A549 (cell line): ENCODE results near the gene HSPB1. TPM values are rescaled to one million over a fixed set of nuclear protein-coding genes. Genes with fewer than 3 reads are reported as not detected.
"Not testable (repeated sequence)": the region's sequence is repeated elsewhere in the genome, so short reads cannot be mapped to it uniquely, and the experiment has no call there.

Source experiments
- ATAC-seq, 2 experiments: fragments of 200-7000 bp in 1 of 2; fragments of >200 bp in 1 of 2; cut with Nextera tagmentation in 1 of 2; cut with Tn5 transposase in 1 of 2; 3 replicates each; pipeline versions ENCODE4 v1.8.0 to v1.9.1; 2018 to 2020; ENCODE audit warnings: mild to moderate bottlenecking in 1 of 2, moderate library complexity in 1 of 2
- CTCF ChIA-PET: fragments of 300-600 bp; sonication (Branson Sonifier 250); formaldehyde crosslinking; extraction: SDS; loops from one replicate; lab custom pipeline; 2021; ENCODE audit warnings: antibody characterized with exemption, inconsistent platforms; lab: Yijun Ruan, JAX
- POLR2A ChIA-PET: fragments of 350-600 bp; formaldehyde crosslinking; extraction: SDS; loops from one replicate; lab custom pipeline; 2021; ENCODE audit warnings: antibody characterized with exemption, inconsistent platforms; lab: Yijun Ruan, JAX
- DNase-seq, 2 experiments: peaks; one replicate each; pipeline versions ENCODE4 v3.0.0 to v3.0.0-alpha.2; 2011 to 2016; ENCODE audit warnings: low read depth in 1 of 2, low spot score in 1 of 2
- FAIRE-seq: peaks from 2 replicates; lab custom pipeline; 2011; peaks lifted over from hg19 to GRCh38; lab: Jason Lieb, UNC
- H3K27ac ChIP-seq, 2 experiments: fragments of >200 bp; sonication (Bioruptor Twin); formaldehyde crosslinking; 3 replicates each; pipeline ENCODE4 v1.5.1; 2016 to 2017
- H3K4me1 ChIP-seq: fragments of >200 bp; sonication (Bioruptor Twin); formaldehyde crosslinking; 3 replicates; pipeline ENCODE4 v1.6.1; 2016
- H3K4me2 ChIP-seq: fragments of >200 bp; sonication (Bioruptor Twin); formaldehyde crosslinking; 3 replicates; pipeline ENCODE4 v1.6.1; 2016
- H3K4me3 ChIP-seq: fragments of >200 bp; sonication (Bioruptor Twin); formaldehyde crosslinking; 3 replicates; pipeline ENCODE4 v1.5.1; 2016
- H3K9me3 ChIP-seq: fragments of >200 bp; sonication (Bioruptor Twin); formaldehyde crosslinking; 3 replicates; pipeline ENCODE4 v1.6.1; 2016
- CEBPB ChIP-seq, 2 experiments: fragments of >200 bp in 1 of 2; sonication (Bioruptor Twin) in 1 of 2; formaldehyde crosslinking in 1 of 2; IDR thresholded peaks; 2 replicates each; pipeline ENCODE4 v1.6.1; 2012 to 2016
- EHF ChIP-seq: fragments of 250-450 bp; sonication (Bioruptor Pico); IDR thresholded peaks from 2 replicates; pipeline ENCODE4 v1.5.0; 2020; ENCODE audit warnings: mild to moderate bottlenecking
- EHMT2 ChIP-seq: fragments of 200-600 bp; sonication (generic); IDR thresholded peaks from 2 replicates; pipeline ENCODE4 v1.6.1; 2016; ENCODE audit warnings: antibody characterized with exemption, low read depth, mild to moderate bottlenecking, moderate library complexity
- EP300 ChIP-seq, 2 experiments: fragments of >200 bp; sonication (Bioruptor Twin); formaldehyde crosslinking; IDR thresholded peaks; 2 replicates in 1 of 2; 3 replicates in 1 of 2; pipeline ENCODE4 v1.6.1; 2016 to 2017
- HEYL ChIP-seq: fragments of 250-450 bp; sonication (Bioruptor Pico); IDR thresholded peaks from 2 replicates; pipeline ENCODE4 v1.8.0; 2021; ENCODE audit warnings: mild to moderate bottlenecking, moderate library complexity
- HOXB5 ChIP-seq: fragments of 250-450 bp; sonication (Bioruptor Pico); IDR thresholded peaks from 2 replicates; pipeline ENCODE4 v1.5.0; 2020; ENCODE audit warnings: mild to moderate bottlenecking, moderate library complexity
- KDM1A ChIP-seq: fragments of 200-600 bp; sonication (generic); IDR thresholded peaks from 2 replicates; pipeline ENCODE4 v1.6.1; 2016; ENCODE audit warnings: low read depth, mild to moderate bottlenecking
- NR3C1 ChIP-seq: fragments of >200 bp; sonication (Bioruptor Twin); formaldehyde crosslinking; IDR thresholded peaks from 3 replicates; pipeline ENCODE4 v1.6.1; 2017
- PHF8 ChIP-seq: fragments of 200-600 bp; sonication (generic); IDR thresholded peaks from 2 replicates; pipeline ENCODE4 v1.6.1; 2016; ENCODE audit warnings: low read depth, mild to moderate bottlenecking, antibody characterized with exemption, moderate library complexity, borderline replicate concordance
- RAD21 ChIP-seq, 2 experiments: fragments of >200 bp in 1 of 2; sonication (Bioruptor Twin) in 1 of 2; formaldehyde crosslinking in 1 of 2; IDR thresholded peaks in 1 of 2; conservative IDR thresholded peaks in 1 of 2; 2 replicates in 1 of 2; 3 replicates in 1 of 2; pipeline ENCODE4 v1.6.1; 2012 to 2018; ENCODE audit warnings: inconsistent platforms in 1 of 2
- RNF2 ChIP-seq: fragments of 200-600 bp; sonication (generic); IDR thresholded peaks from 2 replicates; pipeline ENCODE4 v1.6.1; 2016; ENCODE audit warnings: low read depth, mild to moderate bottlenecking, antibody characterized with exemption, moderate library complexity, borderline replicate concordance
- SMC3 ChIP-seq: fragments of >200 bp; sonication (Bioruptor Twin); formaldehyde crosslinking; IDR thresholded peaks from 3 replicates; pipeline ENCODE4 v1.6.1; 2018; ENCODE audit warnings: inconsistent platforms
- SREBF2 ChIP-seq: fragments of 450-650 bp; IDR thresholded peaks from 2 replicates; pipeline ENCODE4 v1.6.1; 2014; ENCODE audit warnings: mild to moderate bottlenecking, moderate library complexity
- TFCP2L1 ChIP-seq: fragments of 250-450 bp; sonication (Bioruptor Pico); IDR thresholded peaks from 2 replicates; pipeline ENCODE4 v1.5.0; 2021; ENCODE audit warnings: mild to moderate bottlenecking
- ZSCAN20 ChIP-seq: fragments of 250-450 bp; sonication (Bioruptor Pico); IDR thresholded peaks from 2 replicates; pipeline ENCODE4 v1.8.0; 2022; ENCODE audit warnings: mild to moderate bottlenecking, moderate library complexity
- WGBS: methylation state at CpG from one replicate; pipeline ENCODE4 v1.1.6; 2017; ENCODE audit errors: missing lambda C conversion rate; 5-methylcytosine and 5-hydroxymethylcytosine counted together
- polyA plus RNA-seq, 4 experiments: library from polyadenylated mRNA; depleted of rRNA in 3 of 4; stranded (reverse); fragments of >200 nt; fragmentation: RNase III in 1 of 4; extraction: RNeasy Plus Mini Kit Qiagen cat#74134 plus additional on column Dnase treatment in 1 of 4; gene quantifications; 2 replicates in 3 of 4; 3 replicates in 1 of 4; pipeline ENCODE4 v1.2.3, GENCODE V29; 2011 to 2017
- TF ChIP-seq, protein P1 (sequence below): fragments of 200-600 bp; sonication (generic); IDR thresholded peaks from 2 replicates; pipeline ENCODE4 v1.6.1; 2016; ENCODE audit warnings: antibody characterized with exemption, mild to moderate bottlenecking, moderate library complexity
- TF ChIP-seq, protein P2 (sequence below): fragments of 150-350 bp; IDR thresholded peaks from 2 replicates; pipeline ENCODE4 v1.6.1; 2014; ENCODE audit warnings: low read depth, mild to moderate bottlenecking, low read length
- TF ChIP-seq, protein P3 (sequence below): IDR thresholded peaks from 2 replicates; pipeline ENCODE4 v1.6.1; 2012
- TF ChIP-seq, protein P4 (sequence below): IDR thresholded peaks from 2 replicates; pipeline ENCODE4 v1.6.1; 2012

HSPB1 gene
- polyA plus RNA-seq, 2 of the 4 experiments (the other 2 are of a cell fraction), result 209 to 620 TPM

DNA sequence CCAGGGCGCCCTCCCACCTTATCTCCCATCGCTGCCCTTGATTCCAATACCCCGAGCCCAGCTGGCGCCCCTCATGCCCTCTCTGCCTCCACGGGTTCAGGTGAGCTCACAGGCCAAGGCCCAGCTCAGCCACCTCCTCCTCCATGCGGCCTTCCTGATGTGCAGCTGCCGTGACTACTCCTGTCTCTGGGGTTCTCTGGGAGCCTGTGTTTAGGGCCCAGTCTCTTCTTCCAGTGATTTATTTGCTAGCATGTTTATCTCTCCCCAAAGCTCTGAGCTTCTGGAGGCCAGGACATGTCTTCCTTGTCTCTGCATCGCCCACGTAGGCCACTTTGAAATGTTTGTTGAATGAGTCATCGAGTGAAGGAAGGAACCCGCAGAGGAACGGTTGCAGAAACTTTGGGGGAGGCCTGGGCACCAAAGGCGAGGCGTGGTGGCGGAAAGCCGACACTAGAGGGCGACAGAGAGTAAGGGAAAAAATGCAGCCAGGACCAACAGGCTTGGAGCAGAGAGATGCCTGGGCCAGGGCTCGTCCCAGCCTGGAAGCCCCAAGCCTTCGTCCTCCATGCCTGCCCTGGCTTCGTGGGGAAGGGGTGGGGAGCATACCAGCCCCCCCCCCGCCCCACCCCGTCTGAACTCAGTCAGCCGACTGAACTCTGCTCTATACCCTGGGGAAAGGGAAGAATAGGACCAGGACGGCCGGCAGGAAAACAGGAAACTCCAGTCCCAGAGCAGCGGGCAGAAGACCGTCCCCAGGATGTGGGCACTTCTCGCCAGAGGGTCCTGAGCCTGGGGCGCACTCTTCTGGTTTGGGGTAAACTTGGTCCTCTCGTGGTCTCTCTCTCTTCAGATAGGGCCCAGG is 10.9 kb upstream of the HSPB1 start (continued):
- TF ChIP-seq RAD21 (conservative IDR thresholded peaks at IDR 0.05 in 1 of 2, IDR thresholded peaks at IDR 0.05 in 1 of 2) (peak; percentile 96 to 98), EP300 (IDR thresholded peaks at IDR 0.05) (no peak), HOXB5 (CRISPR knock-in tag) (no peak; the same call in 1 of the 2 replicates), HEYL (CRISPR knock-in tag) (no peak), SMC3 (peak; percentile 99), NR3C1 (no peak), ZSCAN20 (CRISPR knock-in tag) (no peak), EHMT2 (no peak), PHF8 (no peak), TFCP2L1 (CRISPR knock-in tag) (no peak), EHF (CRISPR knock-in tag) (0 out of 2 replicates have a peak, but pooled peaks have one; percentile 30), KDM1A (no peak), RNF2 (no peak)
- TF ChIP-seq, protein P1, sequence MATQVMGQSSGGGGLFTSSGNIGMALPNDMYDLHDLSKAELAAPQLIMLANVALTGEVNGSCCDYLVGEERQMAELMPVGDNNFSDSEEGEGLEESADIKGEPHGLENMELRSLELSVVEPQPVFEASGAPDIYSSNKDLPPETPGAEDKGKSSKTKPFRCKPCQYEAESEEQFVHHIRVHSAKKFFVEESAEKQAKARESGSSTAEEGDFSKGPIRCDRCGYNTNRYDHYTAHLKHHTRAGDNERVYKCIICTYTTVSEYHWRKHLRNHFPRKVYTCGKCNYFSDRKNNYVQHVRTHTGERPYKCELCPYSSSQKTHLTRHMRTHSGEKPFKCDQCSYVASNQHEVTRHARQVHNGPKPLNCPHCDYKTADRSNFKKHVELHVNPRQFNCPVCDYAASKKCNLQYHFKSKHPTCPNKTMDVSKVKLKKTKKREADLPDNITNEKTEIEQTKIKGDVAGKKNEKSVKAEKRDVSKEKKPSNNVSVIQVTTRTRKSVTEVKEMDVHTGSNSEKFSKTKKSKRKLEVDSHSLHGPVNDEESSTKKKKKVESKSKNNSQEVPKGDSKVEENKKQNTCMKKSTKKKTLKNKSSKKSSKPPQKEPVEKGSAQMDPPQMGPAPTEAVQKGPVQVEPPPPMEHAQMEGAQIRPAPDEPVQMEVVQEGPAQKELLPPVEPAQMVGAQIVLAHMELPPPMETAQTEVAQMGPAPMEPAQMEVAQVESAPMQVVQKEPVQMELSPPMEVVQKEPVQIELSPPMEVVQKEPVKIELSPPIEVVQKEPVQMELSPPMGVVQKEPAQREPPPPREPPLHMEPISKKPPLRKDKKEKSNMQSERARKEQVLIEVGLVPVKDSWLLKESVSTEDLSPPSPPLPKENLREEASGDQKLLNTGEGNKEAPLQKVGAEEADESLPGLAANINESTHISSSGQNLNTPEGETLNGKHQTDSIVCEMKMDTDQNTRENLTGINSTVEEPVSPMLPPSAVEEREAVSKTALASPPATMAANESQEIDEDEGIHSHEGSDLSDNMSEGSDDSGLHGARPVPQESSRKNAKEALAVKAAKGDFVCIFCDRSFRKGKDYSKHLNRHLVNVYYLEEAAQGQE, result no peak
- TF ChIP-seq, protein P2, sequence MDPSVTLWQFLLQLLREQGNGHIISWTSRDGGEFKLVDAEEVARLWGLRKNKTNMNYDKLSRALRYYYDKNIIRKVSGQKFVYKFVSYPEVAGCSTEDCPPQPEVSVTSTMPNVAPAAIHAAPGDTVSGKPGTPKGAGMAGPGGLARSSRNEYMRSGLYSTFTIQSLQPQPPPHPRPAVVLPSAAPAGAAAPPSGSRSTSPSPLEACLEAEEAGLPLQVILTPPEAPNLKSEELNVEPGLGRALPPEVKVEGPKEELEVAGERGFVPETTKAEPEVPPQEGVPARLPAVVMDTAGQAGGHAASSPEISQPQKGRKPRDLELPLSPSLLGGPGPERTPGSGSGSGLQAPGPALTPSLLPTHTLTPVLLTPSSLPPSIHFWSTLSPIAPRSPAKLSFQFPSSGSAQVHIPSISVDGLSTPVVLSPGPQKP, result no peak
- TF ChIP-seq, protein P3, sequence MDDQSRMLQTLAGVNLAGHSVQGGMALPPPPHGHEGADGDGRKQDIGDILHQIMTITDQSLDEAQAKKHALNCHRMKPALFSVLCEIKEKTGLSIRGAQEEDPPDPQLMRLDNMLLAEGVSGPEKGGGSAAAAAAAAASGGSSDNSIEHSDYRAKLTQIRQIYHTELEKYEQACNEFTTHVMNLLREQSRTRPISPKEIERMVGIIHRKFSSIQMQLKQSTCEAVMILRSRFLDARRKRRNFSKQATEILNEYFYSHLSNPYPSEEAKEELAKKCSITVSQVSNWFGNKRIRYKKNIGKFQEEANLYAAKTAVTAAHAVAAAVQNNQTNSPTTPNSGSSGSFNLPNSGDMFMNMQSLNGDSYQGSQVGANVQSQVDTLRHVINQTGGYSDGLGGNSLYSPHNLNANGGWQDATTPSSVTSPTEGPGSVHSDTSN, result no peak
- TF ChIP-seq, protein P4, sequence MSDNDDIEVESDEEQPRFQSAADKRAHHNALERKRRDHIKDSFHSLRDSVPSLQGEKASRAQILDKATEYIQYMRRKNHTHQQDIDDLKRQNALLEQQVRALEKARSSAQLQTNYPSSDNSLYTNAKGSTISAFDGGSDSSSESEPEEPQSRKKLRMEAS, result peak; percentile 87

DNA sequence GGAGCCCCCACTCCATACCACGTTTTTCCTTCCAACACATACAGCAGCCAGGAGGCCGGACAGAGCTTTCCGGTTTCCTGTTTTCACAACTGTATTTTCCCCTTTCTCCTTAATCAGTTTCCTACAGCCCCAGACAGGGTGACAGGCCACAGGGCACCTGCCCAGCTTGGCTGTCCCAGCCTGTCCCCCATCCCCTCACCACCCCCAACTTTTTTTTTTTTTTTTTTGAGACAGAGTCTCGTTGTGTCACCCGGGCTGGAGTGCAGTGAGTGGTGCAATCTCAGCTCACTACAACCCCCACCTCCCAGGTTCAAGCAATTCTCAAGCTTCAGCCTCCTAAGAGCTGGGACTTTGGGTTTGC is 10.3 kb upstream of the HSPB1 start:
- H3K4me1 ChIP-seq, result peaks cover 55% of the 10 kb centered on the region
- peak overlapping the region; percentile 76 for H3K4me2 ChIP-seq
- no peaks in the 10 kb centered on the region for H3K9me3 ChIP-seq
- ChIA-PET POLR2A (interaction anchor here (0.6 to 2.9 kb wide), 9 partner anchors 8 to 222 kb away, joined by 3 to 20 read pairs (median 7); partner anchors contain the start of gene HSPB1), CTCF (interaction anchor here (0.7 to 32.9 kb wide), 12 partner anchors 14 to 115 kb away, joined by 3 to 764 read pairs (median 6); partner anchors contain the start of genes HSPB1 and YWHAG)
- peak overlapping the region; percentile 37 for H3K4me3 ChIP-seq
- TF ChIP-seq SREBF2 (no peak), CEBPB (IDR thresholded peaks at IDR 0.05) (peak; percentile 36 to 76; a peak in 3 of 4 replicates), RAD21 (conservative IDR thresholded peaks at IDR 0.05 in 1 of 2, IDR thresholded peaks at IDR 0.05 in 1 of 2) (no peak)
- no peak for FAIRE-seq
- peak; percentile 8 to 28 for ATAC-seq
- peak overlapping the region; percentile 92 to 97 for H3K27ac ChIP-seq
- no peak for DNase-seq
- 5% methylated on average over 5 of the region's 5 CpGs for WGBS

DNA sequence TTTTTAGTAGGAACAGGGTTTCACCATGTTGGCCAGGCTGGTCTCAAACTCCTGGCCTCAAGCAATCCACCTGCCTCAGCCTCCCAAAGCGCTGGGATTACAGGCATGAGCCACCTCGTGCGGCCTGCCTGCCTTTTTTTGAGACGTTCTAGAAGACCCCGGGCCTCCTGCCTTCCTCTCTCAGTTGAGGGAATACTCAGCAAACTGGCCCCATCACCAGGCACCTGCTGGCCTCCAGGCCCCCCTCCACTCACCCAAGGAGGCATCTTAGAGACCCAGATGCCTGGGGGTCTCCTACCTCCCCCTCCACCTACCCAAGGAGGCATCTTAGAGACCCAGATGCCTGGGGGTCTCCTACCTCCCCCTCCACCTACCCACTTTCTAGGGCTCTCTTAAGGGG is 9.6 kb upstream of the HSPB1 start:
- DNase-seq, FAIRE-seq, ATAC-seq, H3K4me3 ChIP-seq, H3K9me3 ChIP-seq: not testable (repeated sequence)
- Histone ChIP-seq H3K4me2 (peak overlapping the region; percentile 76), H3K4me1 (peaks cover 62% of the 10 kb centered on the region), H3K27ac (peak overlapping the region; percentile 92 to 97)
- ChIA-PET POLR2A (interaction anchor here (0.6 to 2.9 kb wide), 6 partner anchors 10 to 30 kb away, joined by 3 to 20 read pairs (median 10); partner anchors contain the start of gene HSPB1), CTCF (interaction anchor here (1.0 to 32.9 kb wide), 7 partner anchors 14 to 115 kb away, joined by 3 to 764 read pairs (median 6); partner anchors contain the start of gene HSPB1)
- 91% methylated on average over 5 of the region's 5 CpGs for WGBS
